Activated CD8-positive, alpha-beta memory T cell treated with anti-CD3 and anti-CD28 coated beads for 4 hours (primary cell): Measurements from ENCODE around the gene C19orf85.

Source experiments
- DNase-seq, 2 donors: peaks; one replicate each; pipeline ENCODE4 v3.0.0-alpha.2; 2020; ENCODE audit warnings: low read depth in 2 of 2

Gene C19orf85

GRCh38 chr19:55489711-55490477, 25.3 kb upstream of the C19orf85 start:
- no peak for DNase-seq

GRCh38 chr19:55488986-55489710, 24.6 kb upstream of the C19orf85 start:
- no peak for DNase-seq

DNA sequence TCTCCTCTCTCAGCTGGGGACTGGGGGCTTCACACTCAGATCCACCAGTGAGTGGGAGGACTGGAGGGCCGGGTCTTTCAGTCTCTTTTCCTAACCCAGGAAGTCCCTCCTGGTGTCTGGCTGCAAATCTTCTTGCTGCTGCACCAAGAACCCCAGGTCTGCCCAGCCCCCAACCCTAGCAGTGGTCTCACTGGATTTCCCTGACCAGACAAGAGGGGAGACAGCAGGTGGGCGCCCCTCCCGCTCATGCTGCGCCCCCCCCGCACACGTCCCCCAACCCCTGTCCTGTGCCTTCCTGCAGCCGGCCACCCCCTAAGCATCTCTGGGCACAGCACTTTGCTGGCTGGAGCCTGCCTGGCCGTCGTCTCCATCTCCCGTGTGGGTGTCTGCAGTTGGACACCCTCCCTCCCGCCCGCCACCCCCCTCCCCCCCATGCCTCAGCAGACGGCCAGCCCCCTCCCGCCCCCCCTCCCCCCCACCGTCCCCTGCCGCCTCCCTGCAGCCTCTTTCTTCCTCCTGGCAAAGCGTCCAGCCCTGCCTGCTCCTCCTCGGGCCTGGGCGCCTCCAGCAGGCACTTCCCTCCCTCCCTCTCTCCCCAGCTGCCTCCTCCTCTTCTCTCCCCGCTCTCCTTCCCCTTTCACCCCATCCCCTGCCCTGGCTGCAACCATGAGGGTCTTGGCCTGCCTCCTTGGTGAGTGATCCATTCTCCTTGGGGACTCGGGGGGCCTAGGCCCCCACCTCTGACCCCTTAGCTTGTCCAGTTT, 23.6 kb upstream of the C19orf85 start, which contains the start of gene SSC5D:
Gene SSC5D, plus strand, starts transcription at position 513 of the 764 bp plus-strand sequence. Its CDS starts 154 bp downstream, at position 667.
- no peak for DNase-seq

GRCh38 chr19:55486971-55487923, 22.7 kb upstream of the C19orf85 start:
- DNase-seq: peak in 1 of 2 donors; percentile 30

GRCh38 chr19:55486043-55486970, 21.8 kb upstream of the C19orf85 start:
- no peak for DNase-seq

DNA sequence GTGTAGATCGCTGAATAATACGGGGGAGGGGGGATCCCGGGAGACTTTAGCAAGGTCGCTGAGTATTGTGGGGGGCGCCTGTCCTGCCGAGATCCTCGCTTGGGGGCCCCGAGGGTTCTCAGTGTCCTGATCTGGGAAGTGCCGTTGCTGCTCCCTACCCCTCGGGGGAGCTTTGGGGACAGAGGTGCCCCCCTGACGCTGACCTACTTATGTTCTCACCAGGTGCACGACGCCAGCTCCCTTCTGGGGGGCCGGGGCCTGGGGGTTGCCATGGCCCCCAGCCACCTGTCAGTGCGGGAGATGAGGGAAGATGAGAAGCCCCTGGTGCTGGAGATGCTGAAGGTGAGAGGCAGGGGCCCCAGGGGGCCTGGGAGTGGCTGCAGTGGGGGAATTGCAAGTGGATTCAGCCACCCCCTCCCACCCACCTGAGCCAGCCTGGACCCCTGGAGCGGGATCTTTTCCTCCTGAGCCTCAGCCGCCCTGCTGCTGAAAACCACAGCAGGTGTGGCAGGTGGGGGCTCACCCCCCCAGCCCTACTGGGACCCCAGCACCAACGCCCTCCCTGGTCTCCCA, 21.0 kb upstream of the C19orf85 start:
- DNase-seq: no peak

DNA sequence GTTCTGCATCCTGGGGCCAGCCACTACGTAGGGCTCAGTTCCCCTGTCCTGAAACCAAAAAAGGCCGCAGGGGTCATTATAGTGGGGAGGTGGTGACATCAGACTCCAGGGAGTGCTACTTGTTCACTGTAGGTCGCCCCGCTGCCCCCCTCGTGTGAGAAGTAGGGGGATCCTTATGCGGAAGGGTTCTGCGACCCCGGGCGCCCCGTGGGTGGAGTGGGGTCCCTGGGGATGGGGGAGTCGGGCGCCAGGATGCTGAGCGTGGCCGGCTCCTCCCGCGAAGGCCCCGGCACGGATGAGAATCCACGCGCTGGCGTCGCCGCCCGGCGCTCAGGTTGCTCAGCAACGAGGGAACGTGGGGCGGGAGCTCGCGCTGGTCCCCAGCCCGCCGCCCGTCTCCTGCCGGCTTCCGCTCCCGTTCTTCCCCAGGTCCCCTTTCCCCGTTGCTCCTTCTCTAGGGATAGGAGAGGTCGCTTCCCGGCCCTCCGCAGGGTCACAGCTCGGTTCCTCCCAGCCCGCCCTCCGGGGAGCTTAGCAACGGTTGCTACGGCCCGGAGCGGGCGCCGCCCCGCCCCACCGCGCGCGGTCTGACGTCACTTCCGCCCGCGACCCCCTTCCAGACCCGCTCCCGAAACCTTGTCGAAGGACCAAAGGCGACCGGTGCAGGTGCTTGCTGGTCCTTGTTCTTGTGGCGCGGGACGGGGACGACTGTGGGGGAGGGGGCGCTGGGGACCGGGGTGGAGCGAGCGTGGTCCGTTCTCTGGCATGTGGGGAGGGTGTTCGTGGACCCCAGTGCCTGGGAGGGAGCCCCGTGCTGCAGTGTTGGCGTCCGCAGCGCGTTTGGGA, 20.3 kb upstream of the C19orf85 start, which contains the start of gene NAT14:
Gene NAT14, plus strand, starts transcription at position 596 of the 846 bp plus-strand sequence. CDS start 521 bp downstream, outside the sequence.
- DNase-seq: peak in 1 of 2 donors; percentile 24

GRCh38 chr19:55483706-55484592, 19.4 kb upstream of the C19orf85 start:
- DNase-seq: no peak

- DNase-seq: no peak
Observed at GRCh38 chr19:55482967-55483705, 18.6 kb upstream of the C19orf85 start.

DNA sequence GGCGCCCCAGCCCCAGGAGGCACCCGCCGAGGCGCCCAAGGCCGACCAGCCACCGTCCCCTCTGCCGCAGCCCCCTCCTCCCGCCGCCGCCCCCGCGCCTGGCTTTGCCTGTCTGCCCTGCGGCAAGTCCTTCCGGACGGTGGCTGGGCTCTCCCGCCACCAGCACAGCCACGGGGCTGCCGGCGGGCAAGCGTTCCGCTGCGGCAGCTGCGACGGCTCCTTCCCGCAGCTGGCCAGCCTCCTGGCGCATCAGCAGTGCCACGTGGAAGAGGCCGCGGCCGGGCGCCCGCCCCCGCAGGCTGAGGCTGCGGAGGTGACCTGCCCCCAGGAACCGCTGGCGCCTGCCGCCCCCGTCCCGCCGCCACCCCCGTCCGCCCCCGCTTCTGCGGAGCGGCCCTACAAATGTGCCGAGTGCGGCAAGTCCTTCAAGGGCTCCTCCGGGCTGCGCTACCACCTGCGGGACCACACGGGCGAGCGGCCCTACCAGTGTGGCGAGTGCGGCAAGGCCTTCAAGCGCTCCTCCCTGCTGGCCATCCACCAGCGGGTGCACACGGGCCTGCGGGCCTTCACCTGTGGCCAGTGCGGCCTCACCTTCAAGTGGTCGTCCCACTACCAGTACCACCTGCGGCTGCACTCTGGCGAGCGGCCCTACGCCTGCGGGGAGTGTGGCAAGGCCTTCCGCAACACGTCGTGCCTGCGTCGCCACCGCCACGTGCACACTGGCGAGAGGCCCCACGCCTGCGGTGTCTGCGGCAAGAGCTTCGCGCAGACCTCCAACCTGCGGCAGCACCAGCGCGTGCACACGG, 17.8 kb upstream of the C19orf85 start:
- DNase-seq: no peak

GRCh38 chr19:55481794-55482155, 17.2 kb upstream of the C19orf85 start:
- DNase-seq: no peak

- DNase-seq: no peak
Observed at GRCh38 chr19:55481148-55481793, 16.7 kb upstream of the C19orf85 start.

DNA sequence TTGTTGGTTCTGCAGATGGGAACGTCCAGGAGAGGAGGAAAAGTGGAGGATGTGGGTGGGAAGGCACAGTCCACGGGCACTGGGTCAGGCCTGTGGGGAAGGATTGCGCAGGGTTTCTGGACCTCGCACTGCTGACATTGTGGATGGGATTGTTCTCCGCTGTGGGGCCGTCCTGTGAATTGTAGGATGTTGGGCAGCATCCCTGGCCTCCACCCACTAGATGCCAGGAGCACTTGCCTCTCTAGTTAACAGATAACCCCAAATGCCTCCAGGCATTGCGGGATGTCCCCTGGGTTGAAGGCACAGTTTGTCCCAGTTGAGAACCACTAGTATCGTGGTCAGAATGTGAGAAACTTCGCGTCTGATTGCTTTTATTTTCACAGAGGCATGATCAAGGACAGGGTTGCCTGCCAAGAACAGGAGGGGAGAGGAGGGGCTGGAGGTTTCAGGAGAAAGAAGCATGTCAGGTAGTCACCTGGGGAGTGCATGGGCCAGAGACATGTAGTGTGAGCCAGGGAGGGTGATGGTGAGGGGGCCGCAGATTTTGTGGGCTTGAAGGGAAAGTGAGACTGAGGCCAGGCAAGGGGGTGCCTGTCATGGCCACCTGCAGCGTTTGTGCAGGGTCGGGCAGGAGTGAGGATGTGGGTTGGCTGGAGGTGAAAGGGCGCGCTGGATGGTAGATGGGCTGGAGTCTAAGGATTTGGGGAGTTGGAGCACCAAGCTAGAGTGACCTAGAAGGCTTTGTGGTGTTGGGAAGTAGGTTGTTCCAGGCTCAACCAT, 15.1 kb upstream of the C19orf85 start:
- DNase-seq: no peak

DNA sequence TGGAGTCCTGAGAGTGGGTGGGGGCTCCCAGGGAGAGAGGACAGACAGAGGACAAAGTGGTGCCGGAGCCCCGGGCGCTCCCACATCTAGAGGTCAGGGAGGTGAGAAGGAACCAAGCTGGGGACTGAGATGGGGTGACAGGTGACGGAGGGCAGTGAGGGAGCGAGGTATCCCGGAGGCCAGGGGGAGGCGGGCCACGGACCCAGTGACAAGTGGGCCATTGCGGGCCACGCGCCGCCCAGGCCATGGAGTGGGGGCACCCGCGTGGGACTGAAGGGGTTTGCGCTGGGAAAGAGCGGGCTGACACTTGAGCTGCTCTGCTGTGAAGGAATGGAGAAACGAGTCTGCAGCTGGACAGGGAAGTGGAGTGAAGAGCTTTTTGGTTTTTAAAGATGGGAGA, 14.5 kb upstream of the C19orf85 start:
- no peak for DNase-seq

- no peak for DNase-seq
Observed at GRCh38 chr19:55478364-55478763, 13.8 kb upstream of the C19orf85 start.
